GM19328 (cell line): ENCODE measurements around the gene ALOX5AP.

Experiments
- ATAC-seq: cut with Tn5 transposase; IDR thresholded peaks from one replicate; pipeline ENCODE4 v1.9.1; 2021; ENCODE audit warnings: mild to moderate bottlenecking, moderate library complexity; ENCODE audit not compliant: unreplicated experiment

ALOX5AP gene

GRCh38 chr13:30712536-30713532 lies 22.5 kb upstream of the ALOX5AP start:
- ATAC-seq, result no peak

- no peak for ATAC-seq
These were observed 20.5 kb upstream of the ALOX5AP start for GRCh38 chr13:30714629-30715371.

GRCh38 chr13:30715372-30715756 lies 20.0 kb upstream of the ALOX5AP start:
- ATAC-seq, result no peak

GRCh38 chr13:30715837-30716236 lies 19.5 kb upstream of the ALOX5AP start:
- no peak for ATAC-seq

- ATAC-seq, result no peak
These were observed 16.4 kb upstream of the ALOX5AP start for GRCh38 chr13:30718661-30719524.

GRCh38 chr13:30719525-30719914 lies 15.8 kb upstream of the ALOX5AP start:
- ATAC-seq, result no peak

- peak; percentile 60 for ATAC-seq
These were observed 15.0 kb upstream of the ALOX5AP start for GRCh38 chr13:30720172-30720869.

- no peak for ATAC-seq
These were observed 13.4 kb upstream of the ALOX5AP start for GRCh38 chr13:30721936-30722335.

GRCh38 chr13:30722361-30722760 lies 13.0 kb upstream of the ALOX5AP start:
- ATAC-seq, result no peak

- ATAC-seq, result no peak
These were observed 10.6 kb upstream of the ALOX5AP start for GRCh38 chr13:30724778-30725177.

- no peak for ATAC-seq
These were observed 9.8 kb upstream of the ALOX5AP start for GRCh38 chr13:30725326-30726085.

- no peak for ATAC-seq
These were observed 9.2 kb upstream of the ALOX5AP start for GRCh38 chr13:30726192-30726591.

- no peak for ATAC-seq
These were observed 7.6 kb upstream of the ALOX5AP start for GRCh38 chr13:30727491-30728355.

GRCh38 chr13:30729801-30730200 lies 5.5 kb upstream of the ALOX5AP start:
- ATAC-seq, result no peak

GRCh38 chr13:30730526-30730925 lies 4.8 kb upstream of the ALOX5AP start:
- ATAC-seq, result no peak

- ATAC-seq, result no peak
These were observed 3.8 kb upstream of the ALOX5AP start for GRCh38 chr13:30731361-30732045.

GRCh38 chr13:30732046-30732390 lies 3.3 kb upstream of the ALOX5AP start:
- no peak for ATAC-seq

GRCh38 chr13:30734439-30734838 lies 904 bp upstream of the ALOX5AP start:
- no peak for ATAC-seq
